Activated naive CD8-positive, alpha-beta T cell (primary cell): ENCODE results near the gene HEMGN.

ENCODE experiments used
- H3K27ac Mint-ChIP-seq: one replicate; pipeline ENCODE4 v1.8.0; 2021; ENCODE audit warnings: mixed read lengths
- H3K27me3 Mint-ChIP-seq: one replicate; pipeline ENCODE4 v1.8.0; 2021; ENCODE audit warnings: mixed read lengths
- H3K36me3 Mint-ChIP-seq: one replicate; pipeline ENCODE4 v1.8.0; 2021; ENCODE audit warnings: mixed read lengths
- H3K4me1 Mint-ChIP-seq: one replicate; pipeline ENCODE4 v1.8.0; 2021; ENCODE audit warnings: low read depth, mixed read lengths
- H3K4me3 Mint-ChIP-seq: one replicate; pipeline ENCODE4 v1.8.0; 2021; ENCODE audit warnings: mild to moderate bottlenecking, mixed read lengths
- H3K9me3 Mint-ChIP-seq: one replicate; pipeline ENCODE4 v1.8.0; 2021; ENCODE audit warnings: low read depth, mixed read lengths

Gene HEMGN

DNA sequence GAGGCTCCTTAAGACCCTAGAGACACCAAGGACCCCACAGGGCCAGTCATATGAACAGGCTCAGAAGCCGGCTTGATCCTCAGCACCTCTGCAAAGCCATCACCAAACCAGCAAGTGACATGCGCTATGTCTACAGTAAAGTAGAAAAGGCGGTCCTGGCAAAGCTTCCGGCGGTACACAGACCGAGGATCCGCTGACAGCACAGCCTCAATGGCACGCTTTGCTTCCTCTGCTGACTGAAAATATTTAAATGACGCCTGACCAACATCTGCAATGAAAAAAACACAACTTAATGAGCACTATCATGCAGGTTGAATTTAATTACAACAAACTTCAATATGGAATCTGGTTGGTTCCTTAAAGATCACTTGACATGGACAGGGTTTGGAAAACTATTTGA, 33.2 kb downstream of the HEMGN start:
- H3K9me3 Mint-ChIP-seq = no peaks in the 10 kb centered on the region
- peak overlapping the region; percentile 84 for H3K4me3 Mint-ChIP-seq
- H3K27me3 Mint-ChIP-seq = no peaks in the 10 kb centered on the region
- peak overlapping the region; percentile 89 for H3K27ac Mint-ChIP-seq
- peaks cover 82% of the 10 kb centered on the region for H3K4me1 Mint-ChIP-seq
- H3K36me3 Mint-ChIP-seq = peaks cover 6% of the 10 kb centered on the region

GRCh38 chr9:97903177-97903576, 34.8 kb downstream of the HEMGN start:
- Mint-ChIP-seq H3K4me1 (peaks cover 68% of the 10 kb centered on the region), H3K4me3 (peak overlapping the region; percentile 64), H3K27ac (peak overlapping the region; percentile 89), H3K36me3 (peaks cover 6% of the 10 kb centered on the region), H3K9me3 (no peaks in the 10 kb centered on the region), H3K27me3 (no peaks in the 10 kb centered on the region)

DNA sequence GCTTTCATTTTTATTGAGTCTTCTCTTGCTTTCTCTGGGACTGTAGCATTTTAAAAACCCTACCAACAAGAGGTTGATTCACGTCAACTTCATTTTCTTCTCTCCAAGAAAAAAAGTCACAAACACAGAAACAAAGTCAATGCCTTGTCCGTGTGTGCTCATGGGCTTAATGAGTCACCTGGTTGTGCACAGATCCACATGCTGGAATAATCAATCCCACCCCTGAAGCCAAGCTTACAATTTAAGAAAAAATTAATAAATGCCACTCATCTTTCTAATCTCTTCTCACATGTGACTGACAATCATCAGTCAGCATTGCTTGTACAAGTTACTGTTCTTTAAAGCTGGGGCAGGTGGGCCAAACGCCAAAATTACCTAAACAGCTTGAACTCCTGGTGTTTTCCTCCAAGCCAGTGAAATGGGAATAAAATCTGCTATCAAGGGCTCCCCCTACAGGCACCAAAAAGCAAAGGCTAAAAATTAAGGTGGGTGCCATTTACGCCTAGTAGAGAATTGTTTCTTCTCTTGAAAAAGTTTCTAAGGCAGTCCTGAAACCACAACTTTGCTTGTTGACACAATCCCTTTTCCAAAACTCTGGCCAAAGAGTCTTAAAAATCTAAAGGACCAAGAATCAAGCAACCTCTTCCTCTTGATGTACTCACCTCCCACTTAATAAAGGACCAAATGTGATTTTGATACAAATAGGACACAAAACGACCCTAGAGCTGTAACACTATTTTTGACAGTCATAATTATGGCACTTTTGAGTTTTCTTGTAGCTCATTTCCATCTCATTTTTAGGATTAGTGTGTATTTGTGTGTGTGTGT, 37.0 kb downstream of the HEMGN start:
- no peak overlapping the region for H3K4me3 Mint-ChIP-seq
- H3K9me3 Mint-ChIP-seq = no peaks in the 10 kb centered on the region
- peaks cover 3% of the 10 kb centered on the region for H3K36me3 Mint-ChIP-seq
- H3K27ac Mint-ChIP-seq = peak overlapping the region; percentile 70
- peaks cover 49% of the 10 kb centered on the region for H3K4me1 Mint-ChIP-seq
- no peaks in the 10 kb centered on the region for H3K27me3 Mint-ChIP-seq

DNA sequence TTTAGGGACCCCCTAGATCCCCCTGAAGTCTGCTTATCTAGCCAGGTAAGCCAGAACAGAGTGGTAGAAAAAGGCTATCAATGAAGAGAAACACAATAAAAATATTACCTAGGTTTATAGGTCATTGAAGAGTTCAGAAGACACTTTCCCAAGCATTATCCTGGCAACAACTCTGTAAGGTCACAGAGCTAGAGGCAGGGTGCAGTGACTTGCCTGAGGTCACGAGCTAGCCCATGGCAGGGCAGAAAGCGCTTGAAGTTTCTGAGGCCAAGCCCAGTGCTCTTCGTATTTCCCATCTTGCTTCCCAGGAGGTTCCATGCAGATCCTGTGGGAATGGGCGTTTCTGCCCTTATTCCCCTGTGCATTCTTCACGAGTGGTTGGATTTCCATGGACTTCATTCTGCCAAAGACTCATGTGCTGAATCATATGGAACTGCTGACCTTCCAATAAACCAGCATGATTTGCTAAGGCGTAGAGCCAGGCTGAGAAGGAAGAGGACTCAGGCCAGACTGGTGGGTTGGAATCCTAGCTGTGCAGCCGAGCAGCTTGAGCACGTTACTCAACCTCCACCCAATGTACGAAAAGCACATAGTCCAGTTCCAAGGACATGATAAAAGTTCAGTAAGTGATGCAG, 37.8 kb downstream of the HEMGN start:
- peaks cover 46% of the 10 kb centered on the region for H3K4me1 Mint-ChIP-seq
- peaks cover 8% of the 10 kb centered on the region for H3K36me3 Mint-ChIP-seq
- no peak overlapping the region for H3K4me3 Mint-ChIP-seq
- no peaks in the 10 kb centered on the region for H3K27me3 Mint-ChIP-seq
- H3K27ac Mint-ChIP-seq = no peak overlapping the region
- H3K9me3 Mint-ChIP-seq = no peaks in the 10 kb centered on the region

DNA sequence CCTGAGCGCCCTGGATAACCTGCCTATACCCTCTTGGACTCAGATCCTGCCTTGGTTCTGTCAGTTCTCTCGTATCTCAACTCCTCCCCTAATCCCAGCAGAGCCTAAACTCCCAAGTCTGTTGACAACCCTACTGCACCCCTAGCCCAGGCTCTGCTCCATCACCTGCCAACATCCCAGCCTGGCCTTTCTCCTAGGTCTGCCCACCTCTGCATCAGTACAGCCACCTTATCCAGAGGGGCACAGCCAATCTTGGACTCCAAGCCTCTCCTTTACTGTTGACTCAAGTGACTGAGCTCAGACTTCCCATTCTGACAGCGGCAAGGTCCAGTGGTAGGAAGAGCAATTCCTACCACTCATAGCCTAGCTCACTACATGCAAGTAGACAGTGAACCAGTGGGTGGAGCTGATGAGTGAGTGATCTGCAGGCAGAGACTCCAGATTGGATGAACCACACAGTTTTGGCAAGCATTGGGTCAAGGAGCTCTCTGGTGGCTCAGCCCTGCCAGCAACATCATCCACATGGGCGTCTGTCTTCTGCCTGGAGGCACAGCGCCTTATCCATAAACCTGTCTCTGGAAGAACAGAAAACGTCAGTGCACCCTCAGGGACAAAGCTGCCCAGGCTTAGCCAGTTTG, 42.2 kb downstream of the HEMGN start:
- Mint-ChIP-seq H3K4me3 (no peak overlapping the region), H3K36me3 (peaks cover 16% of the 10 kb centered on the region), H3K9me3 (peaks cover 3% of the 10 kb centered on the region), H3K4me1 (peaks cover 8% of the 10 kb centered on the region), H3K27me3 (no peaks in the 10 kb centered on the region), H3K27ac (no peak overlapping the region)

- H3K4me1 Mint-ChIP-seq = peaks cover 6% of the 10 kb centered on the region
Measured at GRCh38 chr9:97895211-97895610, 42.8 kb downstream of the HEMGN start.

GRCh38 chr9:97892421-97892820, 45.6 kb downstream of the HEMGN start:
- no peak overlapping the region for H3K4me3 Mint-ChIP-seq
- H3K36me3 Mint-ChIP-seq = peaks cover 18% of the 10 kb centered on the region
- H3K27me3 Mint-ChIP-seq = no peaks in the 10 kb centered on the region
- H3K27ac Mint-ChIP-seq = no peak overlapping the region
- peaks cover 3% of the 10 kb centered on the region for H3K9me3 Mint-ChIP-seq
- H3K4me1 Mint-ChIP-seq = peaks cover 11% of the 10 kb centered on the region

More at GRCh38 chr9:97895211-97895610, 42.8 kb downstream of the HEMGN start:
- no peaks in the 10 kb centered on the region for H3K27me3 Mint-ChIP-seq
- peaks cover 15% of the 10 kb centered on the region for H3K36me3 Mint-ChIP-seq
- no peak overlapping the region for H3K4me3 Mint-ChIP-seq
- peaks cover 3% of the 10 kb centered on the region for H3K9me3 Mint-ChIP-seq
- H3K27ac Mint-ChIP-seq = no peak overlapping the region

GRCh38 chr9:97891736-97892135, 46.2 kb downstream of the HEMGN start:
- Mint-ChIP-seq H3K9me3 (peaks cover 3% of the 10 kb centered on the region), H3K27ac (no peak overlapping the region), H3K4me1 (peaks cover 11% of the 10 kb centered on the region), H3K4me3 (no peak overlapping the region), H3K27me3 (no peaks in the 10 kb centered on the region), H3K36me3 (peaks cover 18% of the 10 kb centered on the region)

DNA sequence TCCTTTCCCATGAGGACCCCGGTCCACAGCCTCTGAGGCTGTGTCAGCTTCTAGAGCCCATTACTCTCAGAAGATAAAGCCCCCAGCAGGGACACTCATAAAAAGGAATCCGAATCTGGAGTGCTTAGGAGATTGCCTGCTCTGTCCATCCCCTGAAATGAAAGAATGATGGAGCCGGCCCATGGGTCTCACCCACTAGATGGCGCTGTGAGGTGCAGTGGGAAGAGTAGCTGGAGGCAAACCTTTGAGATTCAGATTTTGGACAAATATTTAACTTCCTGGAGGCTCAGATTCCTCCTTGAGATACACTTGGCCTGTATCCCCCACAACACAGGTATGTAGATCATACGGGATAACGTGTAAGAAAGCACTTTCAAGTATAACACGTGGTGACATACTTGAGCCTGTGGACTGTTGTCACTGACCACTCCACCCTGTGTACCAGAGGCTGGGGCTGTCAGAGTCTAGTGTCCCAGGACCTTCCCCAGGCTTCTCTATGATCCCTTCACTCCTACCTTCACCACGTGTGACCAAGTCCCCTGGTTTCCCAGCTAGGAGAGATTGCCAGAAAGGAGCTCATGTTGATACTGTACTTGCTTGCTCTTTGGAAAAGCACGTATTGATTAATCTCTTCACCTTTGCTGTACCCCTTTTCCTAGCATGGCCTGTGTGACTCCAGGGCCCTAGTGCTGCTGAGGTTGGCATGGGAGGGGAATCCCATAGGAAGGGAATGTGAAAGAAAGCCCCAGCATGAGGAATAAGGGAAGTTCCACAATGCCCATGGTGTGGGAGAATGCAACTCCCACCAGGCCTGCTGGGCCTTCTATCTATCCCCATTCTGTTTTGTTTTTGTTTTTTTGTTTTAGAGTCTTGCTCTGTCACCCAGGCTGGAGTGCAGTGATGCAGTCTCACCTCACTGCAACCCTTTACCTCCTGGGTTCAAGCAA, 47.8 kb downstream of the HEMGN start:
- H3K9me3 Mint-ChIP-seq = peaks cover 3% of the 10 kb centered on the region
- peaks cover 8% of the 10 kb centered on the region for H3K4me1 Mint-ChIP-seq
- no peak overlapping the region for H3K27ac Mint-ChIP-seq
- no peak overlapping the region for H3K4me3 Mint-ChIP-seq
- H3K36me3 Mint-ChIP-seq = peaks cover 13% of the 10 kb centered on the region
- no peaks in the 10 kb centered on the region for H3K27me3 Mint-ChIP-seq

DNA sequence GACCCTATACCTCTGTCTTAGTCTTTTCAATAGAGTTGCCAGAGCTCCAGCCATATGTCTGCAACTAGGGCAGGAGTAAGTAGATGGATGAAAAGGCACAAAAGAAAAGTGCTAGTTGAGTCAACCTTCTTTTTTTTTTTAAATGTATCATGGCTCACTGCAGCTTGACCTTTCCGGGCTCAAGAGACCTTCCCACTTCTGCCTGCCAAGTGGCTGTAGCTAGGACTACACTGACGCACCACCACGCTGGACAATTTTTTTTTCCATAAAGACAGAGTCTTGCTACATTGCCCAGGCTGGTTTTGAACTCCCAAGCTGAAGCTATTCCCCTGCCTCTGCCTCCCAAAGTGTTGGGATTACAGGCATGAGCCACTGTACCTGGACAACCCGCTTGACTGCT, 57.6 kb downstream of the HEMGN start:
- Mint-ChIP-seq H3K27me3 (no peaks in the 10 kb centered on the region), H3K4me3 (no peak overlapping the region), H3K9me3 (no peaks in the 10 kb centered on the region), H3K27ac (no peak overlapping the region), H3K36me3 (no peaks in the 10 kb centered on the region), H3K4me1 (no peaks in the 10 kb centered on the region)
